Measurements from ENCODE around the gene ATMIN.

GRCh38 chr16:81073560-81074330, 38.1 kb downstream of the ATMIN start:
- no peak for TF ChIP-seq CTCF (IDR thresholded peaks at IDR 0.05 in 8 of 11, conservative IDR thresholded peaks at IDR 0.05 in 3 of 11)
- no peak for TF ChIP-seq POLR2A (IDR thresholded peaks at IDR 0.05)

Measured in spleen (tissue), 7 donors.